ENCODE measurements around the gene SEPTIN14.

GRCh38 chr7:55877308-55877707 is 14.8 kb upstream of the SEPTIN14 start:
- TF ChIP-seq MXI1 (conservative IDR thresholded peaks at IDR 0.05; ENCODE audit: poor library complexity, severe bottlenecking) (no peak), CTCF (IDR thresholded peaks at IDR 0.05; ENCODE audit: poor library complexity, severe bottlenecking) (no peak), SMC3 (conservative IDR thresholded peaks at IDR 0.05; ENCODE audit: poor library complexity) (no peak), POLR2AphosphoS5 (IDR thresholded peaks at IDR 0.05) (no peak), EP300 (conservative IDR thresholded peaks at IDR 0.05; ENCODE audit: poor library complexity, severe bottlenecking) (no peak), REST (IDR thresholded peaks at IDR 0.05; ENCODE audit: borderline replicate concordance) (no peak), EZH2 (IDR thresholded peaks at IDR 0.05; ENCODE audit: borderline replicate concordance, insufficient read depth, low read length, poor library complexity, severe bottlenecking) (no peak), RAD21 (conservative IDR thresholded peaks at IDR 0.05) (no peak), TAF1 (IDR thresholded peaks at IDR 0.05; ENCODE audit: low read depth) (no peak)
